ENCODE measurements around the gene SKI.

DNA sequence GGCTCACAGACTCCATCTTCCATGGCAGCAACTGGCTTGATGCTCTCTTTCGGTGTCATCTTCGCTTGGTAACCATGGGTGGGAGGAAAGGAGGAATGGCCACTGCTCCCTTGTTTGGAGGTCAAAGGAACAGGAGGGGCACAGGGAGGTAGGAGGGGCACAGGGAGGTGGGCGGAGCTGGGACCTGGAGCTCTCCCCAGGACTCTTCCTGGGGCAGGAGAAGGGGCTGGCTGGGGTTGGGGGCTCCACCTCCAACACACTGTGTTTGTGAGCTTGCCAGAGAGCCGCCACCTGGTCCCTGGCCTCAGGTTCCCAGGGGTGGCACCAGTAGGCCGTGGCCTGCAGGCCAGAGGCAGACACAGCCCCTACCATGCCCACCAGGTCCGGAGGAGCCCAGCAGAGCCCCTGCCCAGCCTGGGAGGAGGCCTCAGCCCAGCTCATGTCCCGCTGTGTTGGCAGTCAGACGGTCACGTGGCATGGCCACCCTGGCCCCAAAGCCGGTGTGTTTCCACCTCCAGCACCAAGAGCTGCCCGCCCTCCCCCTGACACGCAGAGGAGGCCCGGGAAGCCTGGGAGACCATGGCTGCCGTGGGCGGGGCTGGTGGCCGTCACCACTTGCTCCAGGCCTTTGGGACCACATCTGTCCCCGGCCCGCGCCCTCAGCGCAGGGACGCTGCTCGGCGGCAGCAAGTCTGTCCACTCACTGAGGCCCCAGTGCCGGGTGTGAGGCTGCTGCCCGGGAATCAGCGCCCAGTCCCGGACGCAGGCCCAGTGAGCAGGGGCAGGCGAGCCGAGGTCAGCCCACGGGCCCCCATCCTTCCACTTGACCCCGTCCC lies 89.3 kb downstream of the SKI start:
- TF ChIP-seq, protein P1, sequence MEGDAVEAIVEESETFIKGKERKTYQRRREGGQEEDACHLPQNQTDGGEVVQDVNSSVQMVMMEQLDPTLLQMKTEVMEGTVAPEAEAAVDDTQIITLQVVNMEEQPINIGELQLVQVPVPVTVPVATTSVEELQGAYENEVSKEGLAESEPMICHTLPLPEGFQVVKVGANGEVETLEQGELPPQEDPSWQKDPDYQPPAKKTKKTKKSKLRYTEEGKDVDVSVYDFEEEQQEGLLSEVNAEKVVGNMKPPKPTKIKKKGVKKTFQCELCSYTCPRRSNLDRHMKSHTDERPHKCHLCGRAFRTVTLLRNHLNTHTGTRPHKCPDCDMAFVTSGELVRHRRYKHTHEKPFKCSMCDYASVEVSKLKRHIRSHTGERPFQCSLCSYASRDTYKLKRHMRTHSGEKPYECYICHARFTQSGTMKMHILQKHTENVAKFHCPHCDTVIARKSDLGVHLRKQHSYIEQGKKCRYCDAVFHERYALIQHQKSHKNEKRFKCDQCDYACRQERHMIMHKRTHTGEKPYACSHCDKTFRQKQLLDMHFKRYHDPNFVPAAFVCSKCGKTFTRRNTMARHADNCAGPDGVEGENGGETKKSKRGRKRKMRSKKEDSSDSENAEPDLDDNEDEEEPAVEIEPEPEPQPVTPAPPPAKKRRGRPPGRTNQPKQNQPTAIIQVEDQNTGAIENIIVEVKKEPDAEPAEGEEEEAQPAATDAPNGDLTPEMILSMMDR (IDR thresholded peaks at IDR 0.05), result no peak
- TF ChIP-seq POLR2A (IDR thresholded peaks at IDR 0.05), result no peak

All from prostate gland (tissue), 2 donors.